Measurements from ENCODE around the gene SAMD7.

The SAMD7 gene

DNA sequence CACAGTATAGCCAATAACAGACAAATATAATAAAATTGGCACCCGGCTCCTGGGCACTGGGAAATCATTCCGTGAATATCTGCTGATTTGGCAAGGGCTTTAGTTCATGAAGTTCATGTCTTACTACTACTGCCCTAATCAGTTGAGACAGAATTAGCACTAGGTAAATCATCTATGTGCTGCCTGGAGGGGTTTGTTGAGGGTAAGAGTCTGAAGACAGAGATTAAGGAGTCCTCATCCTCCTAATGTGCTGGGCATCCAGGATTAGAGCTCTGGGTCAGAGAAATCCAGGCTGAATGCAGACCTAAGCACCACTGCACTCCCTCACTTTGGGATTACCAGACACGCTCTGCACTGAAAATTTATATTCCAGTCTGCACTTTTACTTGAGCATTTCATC is 2.0 kb downstream of the SAMD7 start:
- DNase-seq, result no peak

DNA sequence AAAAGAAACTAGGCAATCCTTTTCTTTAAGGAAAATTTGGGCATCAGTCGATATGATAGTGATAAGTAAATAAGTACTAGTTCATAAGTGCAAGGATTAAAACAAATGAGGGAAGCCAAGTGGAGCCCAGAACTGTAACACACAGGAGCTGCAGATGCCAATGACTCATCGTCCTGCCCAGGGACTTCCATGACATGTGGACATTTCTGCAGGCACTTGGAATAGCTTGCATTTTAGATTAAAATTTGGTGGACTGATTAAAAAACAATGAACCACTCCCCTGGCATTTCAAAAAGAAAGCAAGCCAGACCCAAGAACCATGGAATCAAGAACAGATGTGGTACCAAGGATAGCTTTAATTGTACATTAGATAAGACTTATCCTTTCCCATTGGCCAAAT is 2.9 kb downstream of the SAMD7 start:
- no peak for DNase-seq

DNA sequence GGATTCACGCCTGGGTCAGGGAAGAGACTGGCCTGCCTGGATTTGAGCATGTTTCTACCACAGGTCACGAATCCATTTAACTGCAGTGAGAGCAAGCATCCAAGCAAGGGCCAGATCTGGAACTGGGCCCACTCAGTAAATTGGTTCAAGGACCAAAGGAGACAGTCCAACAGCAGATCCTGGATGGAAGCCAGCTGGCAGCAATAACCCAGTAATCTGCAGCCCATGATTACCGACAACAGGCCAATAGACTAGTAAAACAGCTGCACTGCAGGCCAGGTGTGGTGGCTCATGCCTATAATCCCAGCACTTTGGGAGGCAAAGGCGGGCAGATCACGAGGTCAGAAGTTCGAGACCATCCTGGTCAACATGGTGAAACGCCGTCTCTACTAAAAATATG is 11.8 kb downstream of the SAMD7 start:
- no peak for DNase-seq

DNA sequence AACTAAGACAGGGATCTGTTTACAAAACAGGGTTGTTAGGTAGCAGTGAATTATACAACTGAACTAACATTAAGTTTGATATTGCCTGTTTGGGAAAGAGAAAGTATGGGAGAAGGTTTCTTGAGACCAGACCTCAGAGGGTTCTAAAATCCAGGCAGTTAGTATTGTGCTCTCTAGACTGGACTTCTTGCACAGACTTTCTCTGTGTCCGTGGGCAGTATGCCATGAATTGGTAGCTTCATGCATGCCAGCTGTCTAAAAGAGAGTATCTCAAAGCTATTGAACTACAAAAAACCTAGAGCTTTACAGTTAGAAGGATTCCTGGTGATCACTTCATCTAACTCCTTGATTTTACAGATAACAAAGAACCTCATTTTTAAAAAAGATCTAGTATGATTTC is 12.5 kb downstream of the SAMD7 start:
- no peak for DNase-seq

DNA sequence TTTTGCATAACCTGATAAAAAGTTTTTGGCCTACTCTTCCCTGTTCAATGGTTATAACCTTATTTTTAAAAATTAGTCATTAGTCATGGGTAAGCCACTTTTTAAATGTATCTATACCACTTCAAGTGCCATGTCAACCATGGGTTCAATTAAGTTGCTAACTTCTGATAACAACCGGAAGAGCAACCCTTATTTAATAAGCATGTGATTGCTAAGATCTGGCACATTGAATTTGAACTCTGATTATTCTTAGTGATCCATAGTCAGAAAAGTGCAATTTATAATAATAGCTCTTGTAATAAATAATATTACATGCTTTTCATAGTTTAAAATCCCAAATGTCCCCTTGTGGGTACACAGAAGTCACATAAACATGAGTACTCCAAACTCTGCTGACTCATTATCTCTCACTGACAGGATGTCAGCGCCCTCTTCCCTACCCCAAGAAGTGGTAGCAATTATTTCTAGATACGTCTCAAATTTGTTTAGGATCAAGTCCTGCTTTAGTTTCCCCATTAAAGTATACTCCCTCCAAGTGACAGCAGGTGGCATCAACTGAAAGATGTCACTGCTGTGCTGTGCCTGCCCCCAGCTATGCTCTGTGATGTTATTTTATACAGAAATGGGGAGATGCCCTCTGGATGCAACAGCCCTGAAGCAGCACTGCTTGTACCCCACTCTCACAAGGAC is 18.6 kb downstream of the SAMD7 start:
- DNase-seq, result no peak

DNA sequence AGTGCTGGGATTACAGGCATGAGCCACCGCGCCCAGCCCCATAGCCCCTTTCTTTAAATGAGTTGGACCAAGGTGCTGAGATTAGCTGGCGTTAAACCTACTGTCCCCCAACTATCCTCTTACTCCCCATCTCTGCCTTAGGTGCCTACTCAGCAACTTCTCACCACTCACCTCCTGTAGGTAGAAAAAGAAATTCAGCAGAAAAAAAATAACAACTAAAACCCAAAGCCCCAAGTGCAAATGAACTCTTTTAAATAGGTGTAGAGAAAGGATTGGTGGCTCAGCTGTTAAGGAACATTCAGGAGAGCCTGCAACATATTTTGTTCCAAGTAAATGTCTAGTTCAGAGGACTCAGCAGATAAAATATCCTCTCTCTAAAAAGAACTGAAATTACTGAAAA is 19.5 kb downstream of the SAMD7 start:
- DNase-seq, result no peak

DNA sequence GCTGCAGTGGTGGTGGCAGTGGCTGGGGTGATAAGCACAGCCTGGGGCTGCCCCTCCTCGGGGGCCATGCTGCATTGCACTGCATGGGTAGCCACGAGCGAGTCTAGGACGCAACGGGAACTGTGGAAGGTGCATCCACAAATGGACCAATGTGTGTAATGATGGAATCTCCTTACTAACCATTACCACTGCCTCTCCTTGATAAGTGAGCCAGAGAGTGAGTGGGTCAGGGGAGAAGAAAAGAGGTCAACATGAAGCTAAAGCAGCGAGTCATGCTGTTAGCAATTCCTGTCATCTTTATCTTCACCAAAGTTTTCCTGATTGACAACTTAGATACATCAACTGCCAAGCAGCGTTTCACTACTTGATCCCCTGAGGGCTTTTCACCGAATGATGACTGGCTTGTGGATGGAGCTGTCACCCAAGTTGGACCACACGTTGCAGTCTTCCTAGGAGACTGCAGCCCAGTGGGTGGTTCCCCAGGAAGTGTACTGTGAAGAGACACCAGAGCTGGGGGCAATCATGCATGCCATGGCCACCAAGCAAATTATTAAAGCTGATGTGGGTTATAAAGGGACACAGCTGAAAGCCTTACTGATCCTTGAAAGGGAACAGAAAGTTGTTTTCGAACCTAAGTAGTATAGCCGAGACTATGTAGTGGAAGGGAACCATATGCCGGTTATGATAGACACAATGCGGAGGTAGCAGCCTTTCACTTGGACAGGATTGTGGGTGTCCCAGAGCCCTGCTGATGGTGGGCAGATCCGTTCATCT is 20.6 kb downstream of the SAMD7 start:
- DNase-seq, result no peak

DNA sequence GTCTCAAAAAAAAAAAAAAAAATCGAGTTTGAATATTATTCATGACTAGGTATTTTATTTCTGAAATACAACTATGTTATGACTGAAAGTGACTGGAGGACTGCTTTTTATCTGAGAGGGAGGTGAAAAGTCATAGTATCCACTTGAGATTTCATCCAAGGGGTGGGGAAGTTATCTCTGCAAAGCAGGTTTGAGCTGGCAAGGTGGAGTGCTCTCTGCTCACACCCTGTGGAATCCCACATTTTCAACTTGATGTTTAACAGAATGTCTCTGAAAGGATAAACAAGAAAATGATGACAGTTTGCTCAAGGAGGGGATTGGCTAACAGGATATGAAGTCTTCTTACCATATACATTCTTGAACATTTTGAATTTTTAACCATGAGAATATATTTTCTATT is 27.9 kb downstream of the SAMD7 start:
- no peak for DNase-seq

DNA sequence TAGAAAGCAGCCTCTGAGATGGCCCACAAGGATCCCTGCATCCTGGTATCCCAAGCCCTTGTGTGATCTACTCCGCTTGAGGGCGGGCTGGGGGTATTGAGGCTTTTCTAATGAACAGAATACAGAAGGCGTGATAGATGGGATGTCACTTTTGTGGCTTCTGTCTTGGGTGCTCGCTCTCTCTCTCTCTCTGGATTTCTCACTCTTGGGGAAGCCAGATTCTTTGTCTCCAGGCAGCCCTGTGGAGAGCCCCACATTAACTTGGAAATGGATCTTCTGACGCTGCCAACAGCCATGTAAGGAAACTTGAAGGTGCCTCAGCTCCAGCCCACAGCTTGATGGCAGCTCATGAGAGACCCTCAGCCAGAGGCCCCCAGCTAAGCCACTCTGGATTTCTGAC is 28.4 kb downstream of the SAMD7 start:
- no peak for DNase-seq

DNA sequence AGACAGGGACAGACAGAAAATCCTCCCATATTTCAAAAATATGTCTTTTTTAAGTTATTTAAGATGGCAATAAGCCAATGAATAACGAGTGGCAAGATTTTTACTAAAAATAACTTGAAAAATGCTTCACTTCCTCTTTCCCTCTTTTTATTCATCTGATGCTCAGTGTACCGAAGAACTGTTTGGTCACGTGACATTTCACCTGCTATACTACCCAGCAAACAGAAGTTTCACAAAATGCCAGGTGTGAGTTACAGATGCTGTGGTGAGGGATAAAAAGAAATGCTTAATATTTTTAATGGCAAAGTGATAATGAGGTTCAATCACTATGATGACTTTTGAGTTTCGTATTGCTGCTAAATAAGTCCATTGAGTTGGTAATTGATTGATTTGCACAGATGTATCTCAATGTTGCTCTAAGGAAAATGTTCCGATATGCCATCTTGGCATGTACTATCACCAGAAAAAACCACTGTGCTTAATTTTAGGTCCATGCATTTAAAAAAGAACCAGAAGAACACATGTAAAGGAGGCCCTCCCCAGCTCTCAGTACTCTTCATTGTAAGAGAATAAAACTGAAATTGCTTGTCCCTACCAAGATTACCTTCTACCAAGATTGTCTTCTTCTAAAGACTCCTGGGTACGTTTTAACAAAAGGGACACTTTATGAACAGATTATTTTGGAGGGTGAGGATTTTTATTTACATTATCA is 29.3 kb downstream of the SAMD7 start:
- DNase-seq, result no peak

DNA sequence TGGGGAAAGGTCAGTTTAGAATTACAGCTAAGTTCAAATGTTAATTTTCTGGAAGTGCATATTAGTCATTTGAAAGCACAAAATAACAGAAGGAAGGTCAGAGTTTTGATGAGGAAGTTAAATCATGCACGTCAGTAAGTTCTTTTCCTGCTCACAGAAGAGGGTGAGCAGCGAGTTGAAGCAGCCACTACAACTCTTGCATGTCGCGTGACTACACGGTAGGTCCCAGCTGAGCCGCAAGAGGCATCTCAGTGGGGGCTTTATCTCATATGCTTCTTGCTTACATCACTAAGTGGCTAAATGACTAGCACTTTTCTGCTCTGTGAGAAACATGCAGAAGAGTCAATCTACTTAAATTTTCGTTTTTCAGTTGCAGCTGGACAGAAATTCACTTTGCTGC is 33.9 kb downstream of the SAMD7 start:
- peak; percentile 86 for DNase-seq

DNA sequence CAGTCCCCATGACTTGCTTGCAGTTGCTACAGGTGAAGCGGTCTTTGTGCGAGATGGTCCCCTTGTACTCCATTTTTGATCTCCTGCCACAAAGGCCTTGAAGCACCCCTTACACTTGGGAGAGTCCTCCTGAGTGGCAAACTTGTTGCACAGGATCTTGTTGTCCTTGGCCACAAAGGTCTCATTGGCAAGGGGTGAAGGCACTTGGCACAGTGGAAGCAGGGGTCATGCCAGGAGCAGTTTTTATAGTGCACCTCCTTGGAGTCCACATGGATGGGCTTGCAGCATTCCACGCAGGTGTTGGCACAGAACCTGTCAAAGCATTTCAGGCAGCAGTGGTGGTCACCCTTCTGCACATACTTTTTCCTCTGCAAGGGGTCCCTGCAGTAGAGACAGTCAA is 35.0 kb downstream of the SAMD7 start:
- no peak for DNase-seq

DNA sequence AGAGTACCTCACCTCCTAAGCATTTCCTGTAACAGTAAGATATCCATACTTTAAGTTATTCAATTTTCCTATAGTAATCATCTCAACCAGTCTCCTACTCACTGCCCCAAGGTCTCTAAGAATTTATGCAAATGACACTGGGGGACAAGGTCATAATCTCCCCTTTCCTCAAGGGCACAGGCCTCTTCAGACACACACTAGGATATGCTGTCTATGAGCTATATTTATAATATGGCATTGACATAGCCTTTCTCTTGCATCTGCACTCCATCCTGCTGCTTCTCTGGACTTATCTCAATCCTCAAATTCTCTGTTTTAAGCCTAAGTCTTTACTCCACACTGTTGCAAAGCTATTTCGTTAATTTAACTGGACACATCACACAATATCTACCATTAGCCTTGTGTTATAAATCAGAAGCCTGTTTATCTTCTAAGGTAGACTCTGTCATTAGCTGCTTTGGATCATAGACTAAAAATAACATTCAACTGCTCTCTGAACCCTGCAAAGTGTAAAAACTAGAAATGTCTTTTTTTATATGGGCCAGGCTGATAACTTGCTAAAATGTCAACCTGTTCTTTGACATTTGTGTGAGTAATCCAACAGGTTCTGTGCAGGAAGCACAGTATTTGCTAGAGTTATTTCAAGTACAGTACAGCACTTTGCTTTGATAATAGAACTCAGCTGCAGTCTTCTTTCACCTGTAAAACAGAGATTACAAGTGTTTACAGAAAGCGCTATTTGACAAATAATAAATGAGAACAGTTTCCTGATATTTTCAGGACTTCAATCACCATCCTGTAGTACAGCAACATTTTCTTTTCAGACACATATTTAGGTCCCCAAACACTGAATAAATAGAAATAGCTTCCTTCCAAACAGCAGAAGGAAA is 37.4 kb downstream of the SAMD7 start:
- no peak for DNase-seq

DNA sequence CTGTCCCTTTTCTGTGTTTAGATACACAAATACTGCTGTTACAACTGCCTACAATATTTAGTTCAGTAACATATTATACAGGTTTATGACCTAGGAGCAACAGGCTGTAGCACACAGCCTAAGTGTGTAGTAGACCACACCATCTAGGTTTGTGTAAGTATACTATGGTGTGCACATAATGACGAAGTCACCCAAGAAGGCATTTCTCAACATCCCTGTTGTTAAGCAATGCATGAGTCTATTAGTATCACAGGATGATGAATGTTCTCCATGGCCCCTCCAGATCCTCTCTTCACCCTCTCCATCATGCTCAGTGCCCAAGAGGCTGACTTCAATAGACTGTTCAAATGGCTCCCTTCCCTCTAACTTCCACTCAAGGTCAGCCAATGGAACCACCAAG is 40.7 kb downstream of the SAMD7 start:
- DNase-seq, result peak; percentile 65

DNA sequence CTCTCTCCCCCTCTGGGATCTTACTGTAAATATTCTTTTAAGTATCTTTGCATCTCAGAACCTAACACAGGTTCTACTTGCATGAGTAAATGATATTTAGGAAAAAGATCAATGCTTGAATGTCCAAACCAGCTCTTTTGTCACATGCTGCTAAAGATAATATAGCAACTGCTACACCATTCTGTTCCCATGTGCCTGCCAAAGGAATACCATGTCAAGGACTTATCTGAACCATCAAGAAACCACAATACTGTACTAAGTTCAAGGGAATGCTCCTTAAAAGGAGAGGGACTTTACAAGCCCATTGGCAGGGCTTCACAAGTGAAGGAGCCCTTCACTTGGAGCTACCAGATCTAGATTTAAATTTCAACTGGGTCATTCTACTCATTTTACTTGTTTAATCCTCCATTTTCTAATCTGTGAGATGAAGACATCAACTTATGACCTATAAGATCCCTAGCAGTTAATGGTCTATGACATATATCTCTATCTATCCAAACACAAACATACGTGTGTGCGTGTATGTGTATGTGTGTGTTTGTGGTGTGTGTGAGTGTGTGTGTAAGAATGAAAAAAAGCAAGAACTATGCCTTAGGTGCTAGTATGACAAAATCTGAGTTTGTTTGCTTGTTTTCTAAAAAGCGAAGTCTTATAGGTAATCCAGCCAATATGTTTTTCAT is 42.2 kb downstream of the SAMD7 start:
- no peak for DNase-seq

DNA sequence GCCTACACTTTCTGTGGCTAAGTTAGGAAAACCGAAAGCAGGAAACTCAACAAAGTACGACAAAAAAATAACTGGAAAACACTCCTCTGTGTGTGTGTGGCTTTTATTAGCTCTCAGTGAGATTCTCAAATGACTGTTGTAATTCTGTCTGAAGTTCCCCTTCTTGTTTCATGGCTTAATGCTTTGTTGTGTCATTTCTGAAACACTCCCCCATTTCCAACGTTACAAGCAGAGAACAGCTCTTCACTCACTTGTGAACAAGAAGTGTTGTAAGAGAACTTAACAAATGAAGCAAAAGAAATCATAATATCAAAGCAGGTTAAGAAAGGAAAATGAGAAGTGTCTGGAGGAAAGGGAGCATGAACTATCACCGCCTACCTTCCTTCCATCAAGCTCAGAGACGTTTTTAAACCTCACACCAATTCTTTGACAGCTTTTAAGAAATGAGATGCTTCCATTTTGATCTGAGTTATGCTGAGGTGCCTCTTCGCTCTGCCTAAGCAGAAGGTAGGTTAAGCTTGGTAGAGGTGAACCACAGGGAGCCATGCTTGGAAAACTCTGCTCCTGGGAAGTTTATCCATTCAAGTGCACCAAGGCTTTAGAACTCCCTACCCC is 42.9 kb downstream of the SAMD7 start:
- DNase-seq, result peak; percentile 93

DNA sequence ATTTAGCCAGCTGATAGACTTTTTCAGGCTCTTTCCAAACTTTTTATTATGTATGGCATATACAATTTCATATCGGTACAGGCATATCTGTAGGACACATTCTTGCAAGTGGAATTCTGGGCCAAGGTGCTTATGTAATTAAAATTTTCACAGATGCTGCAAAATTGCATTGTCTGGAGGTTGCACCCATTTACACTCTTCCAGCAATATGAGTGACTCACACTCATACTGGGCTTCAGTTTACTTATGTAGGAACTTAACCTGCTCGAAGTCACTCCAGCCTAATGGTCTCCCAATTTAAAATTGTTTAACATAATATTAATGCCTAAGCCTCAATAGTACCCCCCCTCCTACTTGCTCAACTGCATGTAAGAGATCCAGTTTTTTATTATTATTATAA is 44.0 kb downstream of the SAMD7 start:
- DNase-seq, result no peak

DNA sequence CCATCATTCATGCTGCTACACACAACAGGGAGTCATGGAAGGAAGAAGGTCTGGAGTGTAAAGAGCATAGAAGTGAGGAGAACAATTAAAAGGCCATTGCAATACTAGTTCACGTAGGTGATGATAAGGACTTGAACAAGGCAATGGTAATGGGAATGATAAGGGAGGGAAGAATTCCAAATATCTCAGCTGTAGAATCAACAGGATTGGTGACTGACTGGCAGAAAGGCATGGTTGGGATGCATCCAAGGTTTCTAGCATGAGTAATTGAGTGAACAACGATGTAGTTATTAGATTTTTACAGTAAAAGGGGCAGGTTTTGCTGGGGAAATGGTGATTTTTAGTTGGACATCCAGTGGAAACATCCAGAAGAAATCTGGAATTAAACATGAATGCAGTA is 52.8 kb downstream of the SAMD7 start:
- no peak for DNase-seq

DNA sequence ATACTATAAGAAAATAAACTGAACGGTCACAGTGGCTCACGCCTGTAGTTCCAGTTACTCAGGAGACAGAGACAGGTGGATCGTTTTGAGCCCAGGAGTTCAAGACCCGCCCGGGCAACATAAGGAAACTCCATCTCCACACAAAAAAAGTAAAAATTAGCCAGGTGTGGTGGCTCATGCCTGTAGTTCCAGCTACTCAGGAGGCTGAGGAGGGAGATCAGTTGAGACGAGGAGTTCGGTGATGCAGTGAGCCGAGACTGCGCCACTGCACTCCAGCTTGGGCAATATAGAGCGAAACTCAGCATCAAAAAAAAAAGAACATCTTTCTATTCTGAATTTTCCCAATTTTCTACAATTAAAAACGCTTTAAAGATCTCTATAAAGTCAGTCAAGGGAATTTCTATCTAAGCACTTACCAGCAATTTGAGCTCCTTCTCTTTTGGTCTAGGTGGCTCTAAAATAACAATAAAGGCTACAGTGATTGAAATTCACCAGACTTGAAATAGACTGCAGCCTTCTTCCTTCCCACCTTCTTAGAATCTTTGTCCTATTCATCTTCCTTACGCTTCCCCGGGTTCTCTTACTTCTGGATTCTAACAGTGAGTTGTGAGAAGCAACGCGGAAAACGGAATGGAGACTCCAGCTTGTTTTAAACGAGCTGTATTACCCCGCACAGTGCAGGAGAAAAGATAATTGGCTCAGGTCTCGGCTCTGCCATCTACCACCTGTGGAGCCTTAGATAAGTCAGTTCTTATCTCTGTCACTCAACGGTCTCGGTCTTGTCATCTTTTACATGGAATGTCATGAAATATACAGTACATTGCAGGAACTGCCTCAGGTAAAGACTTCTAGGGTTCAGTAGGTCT is 54.4 kb downstream of the SAMD7 start:
- no peak for DNase-seq

DNA sequence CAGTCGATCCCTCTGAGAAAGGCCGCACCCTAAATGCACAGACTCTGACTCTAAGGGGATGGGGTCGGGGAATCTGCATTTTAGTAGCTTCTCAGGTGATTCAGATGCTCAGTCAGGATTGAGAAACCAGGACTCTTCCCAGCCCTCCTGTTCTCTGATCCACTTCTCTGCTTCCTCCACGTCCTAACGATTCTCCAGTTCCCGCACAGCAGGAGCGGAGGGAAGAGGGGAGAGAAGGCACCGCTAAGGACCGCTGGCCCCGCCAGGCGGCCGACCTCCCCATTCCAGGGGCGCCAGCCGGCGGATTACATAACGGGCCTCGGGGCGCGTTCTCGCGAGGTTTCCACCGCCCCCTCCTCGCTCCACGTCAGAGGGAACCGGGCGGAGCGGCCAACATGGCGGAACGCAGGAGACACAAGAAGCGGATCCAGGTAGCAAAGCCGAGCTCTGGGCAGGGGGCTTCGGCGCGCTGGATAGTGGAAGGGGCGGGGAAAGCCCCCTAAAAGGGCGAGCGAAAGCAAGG is 55.1 kb downstream of the SAMD7 start, which contains the start of gene SEC62:
TSS of gene SEC62 (plus strand) at position 380 of the 523 bp plus-strand sequence. CDS start at position 396, 16 bp downstream.
- DNase-seq, result peak; percentile 33

Measured in SIG-M5 (cell line).